ENCODE results near the gene IL21R.

IL21R gene

DNA sequence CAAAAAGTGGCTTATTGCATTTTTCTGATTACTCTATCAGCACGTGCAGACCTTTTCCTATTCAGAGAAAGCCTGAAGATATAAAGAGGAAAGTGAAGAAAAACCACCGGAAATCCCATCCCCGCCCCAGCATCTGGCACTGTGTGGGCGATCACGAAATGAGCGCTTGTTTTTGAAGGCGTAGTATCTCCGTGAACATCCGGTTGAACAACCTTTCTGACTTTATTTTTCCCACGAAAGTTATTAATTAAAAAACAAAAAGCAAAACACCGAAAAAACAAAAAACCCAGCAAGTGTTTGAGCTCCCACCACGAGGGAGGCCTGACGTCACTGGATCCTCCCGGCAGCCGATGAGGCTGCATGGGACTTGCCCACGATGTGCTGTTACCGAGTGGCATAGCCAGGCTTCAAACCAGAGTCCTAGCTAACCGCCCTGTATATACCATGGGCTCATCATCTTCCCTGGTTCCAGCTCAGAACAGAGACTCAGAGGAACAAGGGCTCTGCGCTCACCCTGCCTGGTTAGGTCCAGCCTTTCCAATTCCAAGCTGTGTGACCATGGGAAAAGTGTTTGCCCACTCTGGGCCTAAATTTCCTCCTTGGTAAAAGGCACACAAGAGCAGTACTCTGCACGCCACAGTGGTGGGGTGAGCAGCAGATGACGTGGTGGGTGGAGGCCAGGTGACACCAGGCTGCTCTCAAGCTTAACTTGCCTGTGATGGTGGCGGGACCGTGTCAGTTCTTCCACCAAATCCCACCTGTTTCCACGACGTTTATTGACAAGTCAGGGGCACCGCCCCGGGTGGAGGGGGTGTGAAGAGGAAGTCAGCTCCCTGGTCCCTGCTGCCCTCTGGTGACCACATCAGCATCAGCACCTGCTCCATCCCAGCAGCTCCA, 34.3 kb upstream of the IL21R start:
- no peak overlapping the region for H3K27ac ChIP-seq
- TF ChIP-seq CTCF (conservative IDR thresholded peaks at IDR 0.05) (peak; percentile 89), ZFX (IDR thresholded peaks at IDR 0.05) (no peak)

- H3K27ac ChIP-seq = no peak overlapping the region
- TF ChIP-seq ZFX (IDR thresholded peaks at IDR 0.05) = no peak
- TF ChIP-seq CTCF (conservative IDR thresholded peaks at IDR 0.05) = peak; percentile 69
Measured at GRCh38 chr16:27368358-27368722, 33.6 kb upstream of the IL21R start.

DNA sequence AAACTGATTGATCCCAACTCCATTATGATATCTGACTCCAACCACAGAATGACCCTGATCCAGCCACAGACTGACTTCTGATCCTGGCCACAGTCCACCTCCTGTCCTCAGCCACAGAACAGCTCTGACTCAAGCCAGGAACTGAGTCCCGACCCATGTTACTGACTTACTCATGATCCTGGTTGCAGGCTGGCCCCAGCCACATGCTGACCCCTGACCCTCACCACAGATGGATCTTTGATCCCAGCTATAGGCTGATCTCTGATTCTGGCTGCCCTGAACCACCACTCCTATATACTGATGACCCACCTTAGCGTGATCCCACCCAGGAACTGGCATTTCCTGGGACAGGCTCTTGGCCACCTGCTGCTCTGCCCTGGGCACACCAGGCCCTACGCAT, 32.2 kb upstream of the IL21R start:
- no peak overlapping the region for H3K27ac ChIP-seq
- TF ChIP-seq CTCF (conservative IDR thresholded peaks at IDR 0.05) (no peak), ZFX (IDR thresholded peaks at IDR 0.05) (no peak)

DNA sequence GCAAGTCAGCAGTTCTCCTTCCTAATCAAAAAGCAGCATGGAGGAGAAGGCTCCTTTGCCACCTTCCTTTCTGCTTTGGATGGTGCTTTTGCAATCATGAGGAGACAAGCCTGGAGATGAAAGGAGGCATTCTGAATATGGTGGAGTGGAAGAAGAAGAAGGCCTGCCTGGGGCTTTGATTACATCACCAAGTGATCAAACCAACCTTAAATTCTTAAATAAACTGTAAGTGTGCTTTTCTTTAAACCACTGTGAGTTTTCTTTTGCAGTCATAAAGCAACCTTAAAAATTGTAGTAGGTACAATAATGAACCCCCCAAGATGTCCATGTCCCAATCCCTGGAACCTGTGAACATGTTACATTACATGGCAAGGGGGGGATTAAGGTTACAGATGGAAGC, 31.7 kb upstream of the IL21R start:
- TF ChIP-seq CTCF (conservative IDR thresholded peaks at IDR 0.05) (no peak), ZFX (IDR thresholded peaks at IDR 0.05) (no peak)
- H3K27ac ChIP-seq = no peak overlapping the region

- TF ChIP-seq ZFX (IDR thresholded peaks at IDR 0.05) (no peak), CTCF (conservative IDR thresholded peaks at IDR 0.05) (no peak)
- H3K27ac ChIP-seq = no peak overlapping the region
Measured at GRCh38 chr16:27373312-27373711, 28.7 kb upstream of the IL21R start.

DNA sequence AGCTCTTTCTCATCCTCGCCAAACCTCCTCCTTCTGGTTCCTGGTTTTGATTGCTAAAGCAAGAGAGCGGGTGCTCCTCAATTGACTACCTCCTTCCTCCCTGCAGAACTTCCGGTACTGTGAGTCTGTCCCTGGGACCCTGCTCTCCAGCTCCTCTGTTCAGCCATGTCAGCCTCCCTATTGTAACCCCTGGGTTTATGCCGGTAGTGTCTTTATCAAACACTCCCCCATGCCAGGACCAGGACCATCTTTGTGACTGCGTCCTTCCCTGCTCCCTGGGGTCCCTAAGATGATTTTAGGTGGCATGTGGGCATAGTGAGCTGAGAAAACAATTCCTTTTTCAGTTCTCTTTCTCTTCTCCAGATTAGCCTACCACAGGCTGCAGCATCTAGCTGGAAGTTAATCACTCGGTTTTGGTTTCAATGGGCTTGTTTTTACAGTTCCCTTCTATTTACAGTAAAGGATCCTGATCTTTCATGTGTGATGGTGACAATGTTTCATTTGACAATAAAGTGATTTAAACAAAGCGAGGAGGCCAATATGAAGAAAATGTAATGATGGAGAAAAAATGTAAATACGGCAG, 27.7 kb upstream of the IL21R start:
- H3K27ac ChIP-seq = no peak overlapping the region
- TF ChIP-seq ZFX (IDR thresholded peaks at IDR 0.05) (no peak), CTCF (conservative IDR thresholded peaks at IDR 0.05) (no peak)

GRCh38 chr16:27374804-27375425, 27.1 kb upstream of the IL21R start:
- no peak overlapping the region for H3K27ac ChIP-seq
- TF ChIP-seq ZFX (IDR thresholded peaks at IDR 0.05) (no peak), CTCF (conservative IDR thresholded peaks at IDR 0.05) (peak; percentile 35)
